Activated CD4-positive, alpha-beta T cell treated with anti-CD3 and anti-CD28 coated beads for 1 hour (primary cell): ENCODE data around the gene ST6GALNAC3.
"Not testable (repeated sequence)": the region's sequence is repeated elsewhere in the genome, so short reads cannot be mapped to it uniquely, and the experiment has no call there.

Source experiments
- DNase-seq: peaks from one replicate; pipeline ENCODE4 v3.0.0-alpha.2; 2020

Gene ST6GALNAC3

DNA sequence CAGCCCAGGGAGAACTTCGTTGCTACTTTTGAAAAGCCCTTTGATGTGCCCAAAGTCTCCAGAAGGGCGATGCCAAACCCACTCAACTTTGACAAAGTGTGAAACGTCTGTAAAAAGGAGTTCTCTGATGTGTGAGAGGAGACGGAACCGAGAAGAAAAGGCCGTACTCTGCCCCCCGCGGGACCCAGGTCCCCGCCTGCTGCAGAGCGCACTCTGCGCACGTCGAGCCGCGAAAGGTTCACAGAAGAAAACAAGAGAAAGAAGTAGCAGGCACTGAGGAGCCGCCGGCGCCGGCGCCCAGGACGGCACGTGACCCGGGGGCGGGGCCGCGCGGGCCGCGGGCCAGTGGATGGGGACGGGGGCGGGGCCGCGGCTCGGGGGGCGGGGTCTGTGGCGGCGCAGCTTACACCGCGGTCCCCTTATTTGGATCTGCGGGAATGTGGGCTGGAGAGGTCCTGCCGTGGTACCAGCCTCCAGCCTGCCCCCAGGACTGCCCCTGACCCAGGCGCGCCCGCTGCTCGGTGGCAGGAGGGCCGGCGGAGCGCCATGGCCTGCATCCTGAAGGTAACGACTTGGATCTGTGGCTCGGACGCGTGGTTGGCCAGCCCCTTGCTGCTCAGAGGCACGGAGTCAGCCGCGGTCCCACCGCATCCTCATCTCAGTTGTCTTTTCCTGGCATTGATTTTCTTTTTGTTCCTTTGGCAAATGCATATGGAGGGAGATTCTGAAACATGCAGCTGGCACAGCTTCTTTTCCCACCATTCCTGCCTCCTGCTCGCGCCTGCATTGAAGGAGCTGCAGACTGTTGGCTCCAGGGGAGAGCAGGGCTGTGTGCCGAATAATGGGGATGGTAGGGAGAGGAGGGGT, at the start of gene ST6GALNAC3:
Gene ST6GALNAC3, plus strand, starts transcription at position 426 of the 867 bp plus-strand sequence.
- peak; percentile 65 for DNase-seq

- no peak for DNase-seq
These were observed 47.2 kb upstream of the ST6GALNAC3 start for GRCh38 chr1:76027341-76027740.

DNA sequence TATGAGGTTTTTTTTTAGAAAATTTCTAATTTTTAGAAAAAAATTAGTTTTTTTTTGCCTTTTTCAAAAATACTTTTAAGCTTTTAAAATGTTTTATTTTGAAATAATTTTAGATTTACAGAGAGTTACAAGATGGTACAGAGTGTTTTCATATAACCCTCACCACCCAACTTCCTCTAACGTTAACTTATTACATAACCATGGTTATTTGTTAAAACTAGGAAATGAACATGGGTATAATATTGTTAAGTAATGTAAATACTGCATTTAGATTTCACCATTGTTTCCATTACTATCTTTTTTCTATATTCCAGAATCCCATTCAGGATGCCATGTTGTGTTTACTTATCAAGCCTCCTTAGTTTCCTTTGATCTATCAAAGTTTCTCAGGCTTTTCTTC, 45.2 kb upstream of the ST6GALNAC3 start:
- no peak for DNase-seq

DNA sequence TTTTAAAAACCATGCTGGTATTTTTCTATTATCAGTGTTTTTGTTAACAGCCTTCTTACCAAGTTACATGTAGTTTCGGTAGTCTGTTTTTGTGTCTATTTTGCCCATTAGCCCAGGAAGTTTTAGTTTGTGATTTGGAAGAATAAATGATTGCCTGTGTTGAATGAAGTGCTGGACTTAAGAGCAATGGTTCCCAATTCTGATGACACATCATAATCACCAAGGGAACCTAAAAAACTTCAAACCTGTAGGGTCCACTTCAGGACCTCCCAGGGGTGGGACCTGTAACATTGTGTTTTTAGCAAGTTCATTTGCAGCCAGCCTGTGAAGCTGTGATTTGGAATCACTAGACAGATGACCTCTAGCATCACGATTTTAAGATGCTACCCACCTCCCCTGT, 43.0 kb upstream of the ST6GALNAC3 start:
- DNase-seq: no peak

- no peak for DNase-seq
These were observed 40.6 kb upstream of the ST6GALNAC3 start for GRCh38 chr1:76033800-76034475.

DNA sequence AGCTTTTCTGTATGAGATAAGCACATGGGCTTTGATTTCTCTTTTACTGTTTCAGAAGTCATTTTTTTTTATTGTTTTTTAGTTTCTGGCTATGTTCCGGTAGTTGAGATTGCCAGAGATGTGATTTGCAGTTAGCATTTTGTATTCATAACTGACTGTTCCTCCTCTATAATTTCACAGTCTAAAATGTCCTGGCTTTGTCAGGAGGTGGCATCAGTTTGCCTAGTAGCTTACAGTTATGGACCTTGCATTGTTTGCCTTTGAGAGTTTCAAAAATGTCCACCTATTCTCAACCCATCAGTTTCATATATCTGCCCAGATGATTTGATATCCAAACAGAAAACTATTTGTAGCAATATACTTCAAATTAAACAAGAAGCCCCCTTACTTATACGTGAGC, 39.5 kb upstream of the ST6GALNAC3 start:
- DNase-seq: no peak

DNA sequence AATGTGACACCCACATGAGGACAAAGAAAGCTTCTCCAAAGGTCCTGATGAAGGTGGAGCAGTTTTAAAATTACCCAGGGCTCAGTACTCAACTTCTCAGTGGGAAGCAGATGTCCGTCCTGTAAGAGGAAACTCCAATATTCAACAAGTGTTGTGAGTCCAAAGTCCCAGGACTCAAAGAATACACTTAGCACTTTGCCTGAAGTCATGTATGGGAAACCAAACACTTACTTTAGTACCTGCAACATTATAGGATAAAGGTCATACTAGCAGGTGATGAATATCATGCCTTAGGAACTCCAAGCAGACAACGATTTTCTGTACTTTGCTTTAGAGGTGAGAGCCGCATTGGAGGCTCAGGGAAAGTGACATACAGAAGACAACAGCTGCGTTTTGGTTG, 37.2 kb upstream of the ST6GALNAC3 start:
- no peak for DNase-seq

GRCh38 chr1:76038287-76039004, 36.1 kb upstream of the ST6GALNAC3 start:
- no peak for DNase-seq

DNA sequence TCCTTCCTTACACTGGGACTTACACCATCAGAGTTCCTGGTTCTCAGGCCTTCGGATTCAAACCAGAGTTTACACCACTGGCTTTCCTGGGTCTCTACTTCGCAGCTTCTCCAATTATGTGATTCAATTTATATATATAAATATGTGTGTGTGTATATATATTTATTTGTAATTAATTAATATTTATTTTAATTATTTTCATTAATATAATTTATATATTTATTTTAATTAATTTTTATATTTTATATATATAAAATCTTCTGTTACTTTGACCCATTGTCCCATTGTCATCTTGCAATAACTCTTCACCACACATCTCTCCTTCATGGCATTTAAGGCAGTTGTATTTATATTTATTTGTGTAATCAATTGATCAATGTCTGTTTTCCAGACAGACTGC, 28.4 kb upstream of the ST6GALNAC3 start:
- no peak for DNase-seq

GRCh38 chr1:76048219-76048618, 26.3 kb upstream of the ST6GALNAC3 start:
- no peak for DNase-seq

GRCh38 chr1:76048926-76049325, 25.6 kb upstream of the ST6GALNAC3 start:
- DNase-seq: no peak

- no peak for DNase-seq
These were observed 25.0 kb upstream of the ST6GALNAC3 start for GRCh38 chr1:76049498-76049897.

DNA sequence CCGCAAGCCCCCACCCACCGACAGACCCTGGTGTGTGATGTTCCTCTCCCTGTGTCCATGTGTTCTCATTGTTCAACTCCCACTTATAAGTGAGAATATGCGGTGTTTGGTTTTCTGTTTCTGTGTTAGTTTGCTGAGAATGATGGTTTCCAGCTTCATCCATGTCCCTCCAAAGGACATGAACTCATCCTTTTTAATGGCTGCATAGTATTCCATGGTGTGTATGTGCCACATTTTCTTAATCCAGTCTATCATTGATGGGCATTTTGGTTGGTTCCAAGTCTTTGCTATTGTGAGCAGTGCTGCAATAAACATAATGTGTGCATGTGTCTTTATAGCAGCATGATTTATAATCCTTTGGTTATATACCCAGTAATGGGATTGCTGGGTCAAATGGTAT, 24.5 kb upstream of the ST6GALNAC3 start:
- not testable (repeated sequence) for DNase-seq

DNA sequence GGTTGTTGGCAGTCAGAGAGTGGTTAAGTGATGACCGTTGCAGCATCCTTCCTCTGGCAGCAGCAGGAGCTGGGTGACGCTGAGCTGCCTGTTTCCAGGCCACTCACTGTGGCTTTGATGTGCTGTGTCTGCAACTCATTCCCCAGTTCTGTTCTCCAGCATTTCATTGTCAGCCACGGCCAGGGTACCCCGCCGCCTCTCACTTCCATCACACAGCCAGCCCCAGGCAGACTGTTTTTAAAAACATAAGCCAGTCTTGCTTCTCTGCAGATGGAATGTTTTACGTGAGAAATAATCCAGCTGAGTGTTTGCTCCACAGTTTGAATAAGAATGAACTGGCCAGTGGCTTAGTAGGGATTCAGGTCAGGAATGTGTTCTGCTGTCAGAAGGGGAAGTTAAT, 21.5 kb upstream of the ST6GALNAC3 start:
- no peak for DNase-seq

GRCh38 chr1:76054359-76054758, 20.2 kb upstream of the ST6GALNAC3 start:
- DNase-seq: no peak

DNA sequence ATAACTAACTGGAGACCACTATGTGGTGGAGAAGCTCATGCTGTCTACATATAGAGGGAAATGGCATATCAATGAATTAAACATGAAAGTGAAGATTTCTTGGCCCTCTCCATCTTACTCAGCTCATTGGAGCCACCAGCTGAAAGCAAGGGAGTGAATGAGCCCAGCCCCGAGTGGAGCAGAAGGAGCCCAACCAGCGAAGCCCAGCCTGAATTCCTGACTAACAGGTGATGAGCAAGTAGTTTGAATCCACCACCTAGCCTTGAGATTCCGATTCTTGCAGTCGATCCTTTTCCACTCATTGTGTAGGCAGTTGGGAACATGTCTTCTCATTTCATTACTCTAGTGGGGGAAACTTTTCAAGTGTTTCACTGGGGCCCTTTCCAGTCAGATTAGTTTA, 18.6 kb upstream of the ST6GALNAC3 start:
- no peak for DNase-seq

DNA sequence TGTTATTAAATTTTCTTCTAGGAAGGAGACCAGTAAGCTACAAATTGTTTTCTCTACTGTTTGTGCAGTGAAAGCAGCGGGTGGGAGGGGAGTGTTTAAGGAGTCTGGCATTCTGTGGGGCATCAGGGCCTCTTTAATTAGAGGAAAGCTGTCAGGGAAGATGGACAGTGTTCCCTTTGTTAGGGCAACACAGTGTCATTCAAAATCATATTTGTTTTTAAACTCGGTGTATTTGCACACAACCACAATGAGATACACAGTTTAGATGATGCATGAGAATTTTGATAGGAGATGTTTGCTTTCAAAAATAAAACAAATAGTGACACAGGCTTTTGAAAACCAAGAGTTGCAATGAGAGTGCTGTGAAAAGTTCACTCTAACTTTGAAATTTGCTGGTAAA, 15.1 kb upstream of the ST6GALNAC3 start:
- no peak for DNase-seq

DNA sequence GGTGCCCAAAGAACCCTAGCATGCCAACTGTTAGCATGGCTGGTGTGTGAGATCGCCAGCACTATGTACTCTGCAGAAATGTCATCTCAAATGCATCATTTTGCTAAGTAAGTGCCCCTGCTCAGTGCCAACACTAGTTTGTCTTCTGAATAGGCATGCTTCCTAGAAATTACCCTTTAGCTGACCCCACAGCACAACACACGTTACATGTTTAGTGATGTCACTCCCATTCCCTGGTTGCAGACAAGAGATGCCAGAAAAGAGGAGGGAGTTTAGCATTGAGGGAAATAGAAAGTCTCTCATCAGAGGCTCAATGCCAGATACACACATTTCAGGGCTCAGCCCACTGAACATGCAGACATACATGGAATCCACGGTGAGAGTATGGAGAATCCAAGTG, 9.3 kb upstream of the ST6GALNAC3 start:
- no peak for DNase-seq

DNA sequence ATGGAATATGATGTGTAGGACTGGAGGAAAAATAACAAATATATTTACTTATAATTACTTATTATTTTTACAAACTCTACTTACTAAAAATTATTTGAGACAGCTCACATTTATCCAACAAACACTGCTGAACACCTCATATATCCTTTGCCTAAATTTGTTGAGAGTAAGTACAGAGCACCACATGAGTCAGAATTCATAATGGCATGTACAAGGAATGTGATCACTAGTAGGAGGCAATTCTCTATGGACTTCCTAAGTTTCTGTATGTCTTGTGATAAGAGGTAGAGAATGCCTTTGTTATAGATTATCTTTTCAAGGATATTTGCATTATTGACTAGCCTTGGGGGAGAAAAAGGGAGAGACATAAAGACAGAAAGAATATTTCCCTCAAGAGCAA, 8.2 kb upstream of the ST6GALNAC3 start:
- no peak for DNase-seq

DNA sequence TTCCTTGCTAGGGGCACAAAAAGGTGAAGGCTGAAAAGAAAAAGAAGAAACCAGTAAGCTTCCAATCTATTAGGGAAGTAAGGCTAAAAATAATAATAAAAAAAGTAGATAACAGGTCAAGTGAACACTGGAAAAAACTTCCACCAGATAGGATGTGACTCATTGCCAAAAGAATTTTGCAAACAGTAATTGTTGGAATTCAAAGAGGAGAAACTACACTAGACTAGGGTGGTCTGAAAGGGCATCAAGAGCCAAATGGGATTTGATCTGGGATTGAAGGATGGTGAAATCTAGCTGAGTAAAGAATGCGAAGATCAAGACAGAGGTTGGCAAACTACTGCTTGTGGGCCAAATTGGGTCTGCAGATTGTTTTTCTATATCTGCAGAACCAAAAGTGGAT, 6.0 kb upstream of the ST6GALNAC3 start:
- no peak for DNase-seq

DNA sequence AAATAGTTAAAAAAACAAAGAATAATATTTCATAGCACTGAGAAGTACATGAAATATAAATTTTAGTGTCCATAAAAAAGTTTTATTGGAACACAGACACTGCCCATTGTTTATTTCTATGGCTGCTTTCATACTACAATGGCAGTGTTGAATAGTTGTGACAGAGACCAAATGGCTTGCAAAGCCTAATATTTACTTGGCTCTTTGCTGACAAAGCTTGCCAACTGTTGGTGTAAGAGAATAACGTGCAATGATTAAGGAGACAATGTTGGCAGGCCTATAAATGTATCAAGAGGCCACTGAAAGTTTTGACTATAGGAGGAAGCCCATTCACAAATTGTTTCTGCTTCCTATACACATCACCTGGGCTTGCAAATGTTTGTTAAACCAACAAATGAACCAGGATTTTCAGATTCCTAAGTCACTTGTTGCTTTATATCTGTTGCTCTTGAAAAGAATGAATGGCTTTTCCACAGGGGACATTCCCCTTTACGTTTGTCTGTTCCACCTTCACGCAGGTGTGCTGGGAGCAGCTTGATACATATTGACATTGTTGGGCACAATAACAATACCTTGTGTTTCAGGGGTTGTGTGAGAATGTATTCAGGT, 5.5 kb upstream of the ST6GALNAC3 start:
- no peak for DNase-seq

- DNase-seq: no peak
These were observed 4.0 kb upstream of the ST6GALNAC3 start for GRCh38 chr1:76070538-76070937.

DNA sequence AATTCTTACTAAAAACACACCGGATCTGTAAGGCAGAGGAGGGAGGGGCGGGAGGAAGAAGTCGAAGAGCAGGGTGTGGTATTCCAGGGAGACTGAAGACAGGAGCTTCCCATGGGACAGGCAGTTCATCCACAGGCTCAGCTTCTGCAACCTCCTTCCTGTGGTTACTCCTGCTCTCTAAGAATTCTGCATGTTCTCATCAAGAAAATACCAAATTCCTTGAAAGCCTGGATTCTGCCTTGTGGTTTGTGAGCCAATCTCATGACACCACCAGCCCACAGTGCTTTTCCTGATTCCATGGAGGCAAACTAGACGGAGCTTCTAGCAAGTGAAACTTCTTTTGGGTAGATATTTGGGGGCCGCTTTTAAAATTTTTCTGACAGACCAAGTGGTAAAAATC, 1.1 kb upstream of the ST6GALNAC3 start:
- no peak for DNase-seq

DNA sequence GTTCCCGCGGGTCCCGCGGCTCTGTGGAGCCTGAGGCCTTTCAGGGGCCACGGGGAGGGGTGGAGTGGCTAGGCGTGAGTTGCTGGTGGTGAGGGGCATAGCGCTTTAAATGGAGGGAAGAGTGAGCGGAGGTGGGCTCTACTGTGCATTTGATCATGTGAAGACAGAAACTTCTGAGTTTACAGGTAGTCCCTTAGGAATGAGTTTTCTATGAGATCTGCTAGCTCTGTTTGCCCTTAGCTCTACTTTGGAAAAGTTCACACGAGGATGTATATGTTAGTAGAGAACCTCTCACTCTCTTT, 593 bp downstream of the ST6GALNAC3 start:
- DNase-seq: no peak
